Inflammatory macrophage treated with lipopolysaccharide for 1 hour (primary cell): ENCODE measurements around the gene SPON2.
A peak's percentile ranks its signal among the peaks of the same experiment; 100 is the strongest.

Experiments used
- DNase-seq, 2 donors: peaks; one replicate each; pipeline ENCODE4 v3.0.0-alpha.2; 2020 to 2022

The SPON2 gene

GRCh38 chr4:1208266-1208961, 36.0 kb upstream of the SPON2 start:
- no peak for DNase-seq

GRCh38 chr4:1207603-1208265, 35.4 kb upstream of the SPON2 start:
- no peak for DNase-seq

- no peak for DNase-seq
These were observed 34.7 kb upstream of the SPON2 start for GRCh38 chr4:1207157-1207470.

GRCh38 chr4:1206299-1207156, 34.1 kb upstream of the SPON2 start:
- DNase-seq: no peak

- DNase-seq: no peak
These were observed 33.4 kb upstream of the SPON2 start for GRCh38 chr4:1205586-1206298.

GRCh38 chr4:1204828-1205585, 32.6 kb upstream of the SPON2 start:
- no peak for DNase-seq

- DNase-seq: no peak
These were observed 32.0 kb upstream of the SPON2 start for GRCh38 chr4:1204286-1204827.

- no peak for DNase-seq
These were observed 30.7 kb upstream of the SPON2 start for GRCh38 chr4:1203026-1203616.

GRCh38 chr4:1202526-1203011, 30.2 kb upstream of the SPON2 start:
- DNase-seq: no peak

- DNase-seq: peak; percentile 20
These were observed 29.6 kb upstream of the SPON2 start for GRCh38 chr4:1201851-1202525.

GRCh38 chr4:1200425-1201035, 28.1 kb upstream of the SPON2 start:
- no peak for DNase-seq

- no peak for DNase-seq
These were observed 27.4 kb upstream of the SPON2 start for GRCh38 chr4:1199556-1200331.

GRCh38 chr4:1198098-1198844, 25.9 kb upstream of the SPON2 start:
- DNase-seq: no peak

GRCh38 chr4:1196421-1197183, 24.2 kb upstream of the SPON2 start:
- no peak for DNase-seq

- no peak for DNase-seq
These were observed 23.6 kb upstream of the SPON2 start for GRCh38 chr4:1195891-1196401.

- DNase-seq: no peak
These were observed 22.8 kb upstream of the SPON2 start for GRCh38 chr4:1195109-1195671.
